Measurements from ENCODE around the gene YIF1B. TPM values are rescaled to one million over a fixed set of nuclear protein-coding genes. Genes with fewer than 3 reads are reported as not detected.

The YIF1B gene
- polyA plus RNA-seq, 1 donor (not counting 4 experiments of a cell fraction or from before 2014, with no cell fraction given): 38.1 TPM

DNA sequence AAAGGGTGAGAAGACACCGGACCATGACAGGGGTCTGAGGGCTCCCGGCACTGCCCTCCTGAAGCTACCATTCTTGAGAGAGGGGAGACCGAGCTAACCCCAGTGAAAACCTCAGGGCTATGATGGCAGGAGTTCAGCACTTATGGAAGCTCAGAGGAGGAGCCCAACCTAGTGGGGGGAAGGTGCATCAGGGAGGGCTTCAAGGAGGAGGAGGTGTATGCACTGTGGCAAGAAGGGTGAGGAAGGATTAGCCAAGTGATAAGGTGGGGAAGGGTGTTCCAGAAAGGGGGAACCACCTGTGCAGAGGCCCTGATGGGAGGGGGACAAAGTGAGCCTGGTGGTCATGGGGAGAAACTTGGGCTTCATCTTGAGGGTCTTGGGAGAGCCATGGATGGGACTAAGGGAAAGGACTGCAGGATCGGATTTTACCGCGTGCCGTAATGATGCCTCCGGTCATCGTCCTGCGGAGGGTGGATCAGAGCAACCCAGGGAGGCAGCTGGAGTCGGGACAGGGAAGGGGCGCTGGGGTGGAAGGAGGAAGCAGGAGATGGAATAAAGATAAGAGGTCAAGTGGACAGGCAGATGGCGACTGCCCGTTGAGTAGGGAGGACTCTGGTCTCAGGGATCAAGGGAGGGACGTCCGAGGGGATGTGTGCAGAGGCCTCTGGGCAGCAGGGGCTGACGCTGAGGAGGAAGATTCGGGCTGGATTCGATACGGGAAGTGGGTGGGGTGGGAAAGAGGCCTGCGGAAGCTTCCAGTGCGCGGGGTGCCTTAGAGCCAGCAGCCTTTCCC, 45.3 kb upstream of the YIF1B start:
- H3K9ac ChIP-seq (ENCODE audit: control insufficient read depth, extremely low read depth, insufficient read depth, low read length): no peak overlapping the region

DNA sequence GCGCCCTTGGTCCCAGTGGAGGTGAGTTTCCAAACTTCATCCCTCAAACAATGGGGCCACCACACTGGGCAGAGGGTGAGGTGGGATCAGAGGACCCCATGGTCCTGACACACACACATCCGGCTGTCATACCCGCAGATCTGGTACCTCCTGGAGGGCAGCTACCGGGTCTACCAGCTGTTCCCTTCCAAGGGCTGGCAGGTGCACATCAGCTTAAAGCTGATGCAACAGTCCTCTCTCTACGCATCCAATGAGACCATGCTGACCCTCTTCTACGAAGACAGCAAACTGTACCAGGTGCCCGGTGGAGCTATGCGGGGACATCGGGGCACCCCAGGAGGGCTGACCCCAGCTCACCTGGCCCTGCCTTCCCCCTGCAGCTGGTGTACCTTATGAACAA, 44.6 kb upstream of the YIF1B start:
- no peak overlapping the region for H3K4me2 ChIP-seq (ENCODE audit: control insufficient read depth, extremely low read depth, insufficient read depth, low read depth, low read length)
- no peak for FAIRE-seq
- H3K9me3 ChIP-seq (ENCODE audit: control insufficient read depth, low read depth, low read length): no peaks in the 10 kb centered on the region
- no peaks in the 10 kb centered on the region for H3K79me2 ChIP-seq (ENCODE audit: control insufficient read depth, insufficient read depth, low read length)
- no peak for DNase-seq (ENCODE audit: low read depth, low spot score)
- TF ChIP-seq, protein P1, sequence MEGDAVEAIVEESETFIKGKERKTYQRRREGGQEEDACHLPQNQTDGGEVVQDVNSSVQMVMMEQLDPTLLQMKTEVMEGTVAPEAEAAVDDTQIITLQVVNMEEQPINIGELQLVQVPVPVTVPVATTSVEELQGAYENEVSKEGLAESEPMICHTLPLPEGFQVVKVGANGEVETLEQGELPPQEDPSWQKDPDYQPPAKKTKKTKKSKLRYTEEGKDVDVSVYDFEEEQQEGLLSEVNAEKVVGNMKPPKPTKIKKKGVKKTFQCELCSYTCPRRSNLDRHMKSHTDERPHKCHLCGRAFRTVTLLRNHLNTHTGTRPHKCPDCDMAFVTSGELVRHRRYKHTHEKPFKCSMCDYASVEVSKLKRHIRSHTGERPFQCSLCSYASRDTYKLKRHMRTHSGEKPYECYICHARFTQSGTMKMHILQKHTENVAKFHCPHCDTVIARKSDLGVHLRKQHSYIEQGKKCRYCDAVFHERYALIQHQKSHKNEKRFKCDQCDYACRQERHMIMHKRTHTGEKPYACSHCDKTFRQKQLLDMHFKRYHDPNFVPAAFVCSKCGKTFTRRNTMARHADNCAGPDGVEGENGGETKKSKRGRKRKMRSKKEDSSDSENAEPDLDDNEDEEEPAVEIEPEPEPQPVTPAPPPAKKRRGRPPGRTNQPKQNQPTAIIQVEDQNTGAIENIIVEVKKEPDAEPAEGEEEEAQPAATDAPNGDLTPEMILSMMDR (optimal IDR thresholded peaks at IDR 0.05 in 1 of 3, IDR thresholded peaks at IDR 0.05 in 1 of 3, conservative IDR thresholded peaks at IDR 0.05 in 1 of 3; ENCODE audit: extremely low read depth in 1 of 3, insufficient read depth in 2 of 3, low read length in 3 of 3): no peak
- TF ChIP-seq EZH2 (IDR thresholded peaks at IDR 0.05; ENCODE audit: low read length): no peak
- H3K27ac ChIP-seq (ENCODE audit: control insufficient read depth, insufficient read depth, low read length): no peak overlapping the region
- H3K9ac ChIP-seq (ENCODE audit: control insufficient read depth, extremely low read depth, insufficient read depth, low read length): no peak overlapping the region
- H3K9me1 ChIP-seq (ENCODE audit: control insufficient read depth, extremely low read depth, insufficient read depth, low read length): no peaks in the 10 kb centered on the region
- H4K20me1 ChIP-seq (ENCODE audit: control insufficient read depth, extremely low read depth, insufficient read depth, low read length): no peaks in the 10 kb centered on the region
- no peak overlapping the region for H3K4me3 ChIP-seq (ENCODE audit: control insufficient read depth in 2 of 3, extremely low read depth in 1 of 3, insufficient read depth in 2 of 3, low read depth in 1 of 3, low read length in 3 of 3)
- H3K4me1 ChIP-seq (ENCODE audit: control insufficient read depth, extremely low read depth, insufficient read depth, low read length): peaks cover 6% of the 10 kb centered on the region
- no peak overlapping the region for H2AFZ ChIP-seq (ENCODE audit: control insufficient read depth, low read length)
- H3K36me3 ChIP-seq (ENCODE audit: control insufficient read depth in 2 of 2, extremely low read depth in 1 of 2, insufficient read depth in 2 of 2, low read length in 2 of 2): no peaks in the 10 kb centered on the region
- dilution Hi-C loops (cut with MboI; ENCODE audit: extremely low pct_ligation_motif_present, low sequenced_read_pairs): no loop called here
- peaks cover 30% of the 10 kb centered on the region for H3K27me3 ChIP-seq (ENCODE audit: control insufficient read depth, extremely low read depth, insufficient read depth, low read length)

More for the DNA sequence above, 45.3 kb upstream of the YIF1B start:
- Histone ChIP-seq H3K4me1 (ENCODE audit: control insufficient read depth, extremely low read depth, insufficient read depth, low read length) (peaks cover 6% of the 10 kb centered on the region), H3K27me3 (ENCODE audit: control insufficient read depth, extremely low read depth, insufficient read depth, low read length) (peaks cover 30% of the 10 kb centered on the region), H3K9me3 (ENCODE audit: control insufficient read depth, low read depth, low read length) (no peaks in the 10 kb centered on the region), H2AFZ (ENCODE audit: control insufficient read depth, low read length) (peak overlapping the region; percentile 86), H3K4me3 (ENCODE audit: control insufficient read depth in 2 of 3, extremely low read depth in 1 of 3, insufficient read depth in 2 of 3, low read depth in 1 of 3, low read length in 3 of 3) (peak overlapping the region; percentile 40 to 64 (median 54)), H3K27ac (ENCODE audit: control insufficient read depth, insufficient read depth, low read length) (no peak overlapping the region), H3K4me2 (ENCODE audit: control insufficient read depth, extremely low read depth, insufficient read depth, low read depth, low read length) (peak overlapping the region; percentile 72), H4K20me1 (ENCODE audit: control insufficient read depth, extremely low read depth, insufficient read depth, low read length) (no peaks in the 10 kb centered on the region), H3K9me1 (ENCODE audit: control insufficient read depth, extremely low read depth, insufficient read depth, low read length) (no peaks in the 10 kb centered on the region), H3K36me3 (ENCODE audit: control insufficient read depth in 2 of 2, extremely low read depth in 1 of 2, insufficient read depth in 2 of 2, low read length in 2 of 2) (no peaks in the 10 kb centered on the region), H3K79me2 (ENCODE audit: control insufficient read depth, insufficient read depth, low read length) (no peaks in the 10 kb centered on the region)
- TF ChIP-seq, protein P1 (optimal IDR thresholded peaks at IDR 0.05 in 1 of 3, IDR thresholded peaks at IDR 0.05 in 1 of 3, conservative IDR thresholded peaks at IDR 0.05 in 1 of 3; ENCODE audit: extremely low read depth in 1 of 3, insufficient read depth in 2 of 3, low read length in 3 of 3): no peak
- TF ChIP-seq EZH2 (IDR thresholded peaks at IDR 0.05; ENCODE audit: low read length): no peak
- dilution Hi-C loops (cut with MboI; ENCODE audit: extremely low pct_ligation_motif_present, low sequenced_read_pairs): no loop called here
- DNase-seq (ENCODE audit: low read depth, low spot score): no peak
- no peak for FAIRE-seq
